ENCODE data around the gene ARHGDIG.

ARHGDIG gene

GRCh38 chr16:261031-261691 lies 19.2 kb upstream of the ARHGDIG start:
- Mint-ChIP-seq H3K27me3 (ENCODE audit: low read depth) (no peaks in the 10 kb centered on the region), H3K36me3 (ENCODE audit: low read depth) (peaks cover 38% of the 10 kb centered on the region), H3K27ac (no peak overlapping the region), H3K4me3 (no peak overlapping the region), H3K4me1 (peaks cover 9% of the 10 kb centered on the region), H3K9me3 (peaks cover under 1% of the 10 kb centered on the region)
- TF ChIP-seq CTCF (IDR thresholded peaks at IDR 0.05; ENCODE audit: unreplicated experiment in 3 of 3), result no peak

DNA sequence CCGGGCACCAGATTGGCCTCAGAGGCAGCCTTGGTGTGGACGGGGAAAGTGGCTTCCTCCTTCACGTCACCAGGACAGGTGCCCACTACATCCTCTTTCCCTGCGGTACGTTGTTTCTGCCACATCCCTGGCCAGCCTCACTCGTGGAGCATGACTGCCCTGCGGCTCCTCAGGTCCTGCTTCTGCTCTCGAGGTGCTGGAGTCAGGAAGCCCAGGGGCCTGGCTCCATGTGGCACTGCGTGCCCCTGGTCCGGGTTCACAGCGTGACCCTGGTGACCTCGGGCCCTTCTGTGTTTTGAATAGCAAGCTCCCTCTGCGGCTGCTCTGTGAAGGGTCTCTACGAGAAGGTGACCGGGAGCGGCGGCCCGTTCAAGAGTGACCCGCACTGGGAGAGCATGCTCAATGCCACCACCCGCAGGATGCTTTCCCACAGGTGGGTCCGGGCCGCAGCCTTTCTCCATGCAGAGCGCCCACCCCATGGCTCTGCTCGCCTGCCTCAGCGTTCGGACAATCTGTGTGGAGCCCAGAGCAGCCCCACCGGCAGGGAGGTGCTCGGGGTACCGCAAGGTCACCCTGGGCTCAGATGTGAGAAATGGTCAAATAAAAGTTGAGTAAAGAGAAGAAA lies 18.2 kb upstream of the ARHGDIG start:
- no peak for TF ChIP-seq CTCF (IDR thresholded peaks at IDR 0.05; ENCODE audit: unreplicated experiment in 3 of 3)
- Mint-ChIP-seq H3K9me3 (no peaks in the 10 kb centered on the region), H3K27ac (no peak overlapping the region), H3K27me3 (ENCODE audit: low read depth) (no peaks in the 10 kb centered on the region), H3K4me3 (no peak overlapping the region), H3K36me3 (ENCODE audit: low read depth) (peaks cover 30% of the 10 kb centered on the region), H3K4me1 (peaks cover 9% of the 10 kb centered on the region)

DNA sequence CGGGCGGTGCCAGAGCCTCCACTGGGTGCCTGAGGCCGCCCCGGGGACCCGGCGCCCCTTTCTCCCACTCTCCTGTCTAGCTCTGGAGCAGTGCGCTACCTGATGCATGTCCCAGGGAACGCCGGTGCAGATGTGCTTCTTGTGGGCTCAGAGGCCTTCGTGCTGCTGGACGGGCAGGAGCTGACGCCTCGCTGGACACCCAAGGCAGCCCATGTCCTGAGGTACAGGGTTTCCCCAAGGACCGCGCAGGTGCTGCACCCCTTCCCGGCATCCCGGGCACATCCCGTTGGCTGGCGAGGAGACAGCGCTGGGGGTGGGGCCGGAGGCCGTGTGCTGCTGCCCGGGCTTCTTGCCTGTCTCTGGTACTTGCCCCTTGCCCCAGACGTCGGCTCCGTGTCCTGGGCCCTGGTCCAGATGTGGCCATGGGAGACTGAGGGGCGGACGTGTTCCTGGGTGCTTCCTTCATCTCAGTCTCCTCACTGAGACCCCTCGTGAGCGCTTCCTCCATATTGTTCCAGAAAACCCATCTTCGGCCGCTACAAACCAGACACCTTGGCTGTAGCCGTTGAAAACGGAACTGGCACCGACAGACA lies 17.1 kb upstream of the ARHGDIG start:
- H3K36me3 Mint-ChIP-seq (ENCODE audit: low read depth), result peaks cover 22% of the 10 kb centered on the region
- no peak for TF ChIP-seq CTCF (IDR thresholded peaks at IDR 0.05; ENCODE audit: unreplicated experiment in 3 of 3)
- no peaks in the 10 kb centered on the region for H3K27me3 Mint-ChIP-seq (ENCODE audit: low read depth)
- H3K4me3 Mint-ChIP-seq, result no peak overlapping the region
- H3K4me1 Mint-ChIP-seq, result peaks cover 9% of the 10 kb centered on the region
- H3K27ac Mint-ChIP-seq, result no peak overlapping the region
- H3K9me3 Mint-ChIP-seq, result no peaks in the 10 kb centered on the region

DNA sequence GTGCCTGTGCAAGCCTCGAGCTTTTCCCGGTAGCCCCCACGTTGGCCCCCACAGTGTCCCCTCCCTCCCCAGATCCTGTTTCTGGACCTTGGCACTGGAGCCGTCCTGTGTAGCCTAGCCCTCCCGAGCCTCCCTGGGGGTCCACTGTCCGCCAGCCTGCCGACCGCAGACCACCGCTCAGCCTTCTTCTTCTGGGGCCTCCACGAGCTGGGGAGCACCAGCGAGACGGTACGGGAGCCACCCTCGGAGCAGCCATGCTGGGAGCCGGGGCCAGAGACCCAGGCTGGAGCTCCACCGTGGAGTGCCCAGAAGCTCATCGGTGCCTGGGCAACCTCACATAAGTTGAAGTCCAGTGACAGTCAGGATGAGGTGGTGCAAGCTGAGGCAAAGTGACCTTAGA lies 16.4 kb upstream of the ARHGDIG start:
- peaks cover 21% of the 10 kb centered on the region for H3K36me3 Mint-ChIP-seq (ENCODE audit: low read depth)
- no peaks in the 10 kb centered on the region for H3K27me3 Mint-ChIP-seq (ENCODE audit: low read depth)
- TF ChIP-seq CTCF (IDR thresholded peaks at IDR 0.05; ENCODE audit: unreplicated experiment in 3 of 3), result no peak
- H3K4me3 Mint-ChIP-seq, result no peak overlapping the region
- no peaks in the 10 kb centered on the region for H3K9me3 Mint-ChIP-seq
- no peak overlapping the region for H3K27ac Mint-ChIP-seq
- H3K4me1 Mint-ChIP-seq, result peaks cover 9% of the 10 kb centered on the region

DNA sequence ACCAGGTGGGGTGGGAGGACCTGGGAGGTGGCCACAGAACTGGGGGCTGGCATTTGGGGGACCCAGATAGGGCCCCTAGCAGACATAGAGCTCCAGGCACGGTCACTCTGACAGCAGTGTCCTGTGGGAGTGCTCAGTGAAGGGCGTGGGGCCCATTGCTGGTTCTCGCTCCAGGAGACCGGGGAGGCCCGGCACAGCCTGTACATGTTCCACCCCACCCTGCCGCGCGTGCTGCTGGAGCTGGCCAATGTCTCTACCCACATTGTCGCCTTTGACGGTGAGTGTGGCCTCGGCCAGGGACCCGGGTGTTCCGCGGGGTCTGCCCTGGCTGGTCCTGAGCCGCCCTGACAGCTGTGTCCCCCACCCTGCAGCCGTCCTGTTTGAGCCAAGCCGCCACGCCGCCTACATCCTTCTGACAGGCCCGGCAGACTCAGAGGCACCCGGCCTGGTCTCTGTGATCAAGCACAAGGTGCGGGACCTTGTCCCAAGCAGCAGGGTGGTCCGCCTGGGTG lies 15.9 kb upstream of the ARHGDIG start:
- H3K36me3 Mint-ChIP-seq (ENCODE audit: low read depth), result peaks cover 16% of the 10 kb centered on the region
- H3K4me1 Mint-ChIP-seq, result peaks cover 9% of the 10 kb centered on the region
- H3K4me3 Mint-ChIP-seq, result no peak overlapping the region
- H3K9me3 Mint-ChIP-seq, result no peaks in the 10 kb centered on the region
- no peak for TF ChIP-seq CTCF (IDR thresholded peaks at IDR 0.05; ENCODE audit: unreplicated experiment in 3 of 3)
- H3K27me3 Mint-ChIP-seq (ENCODE audit: low read depth), result no peaks in the 10 kb centered on the region
- no peak overlapping the region for H3K27ac Mint-ChIP-seq

Measured in nephron (organoid).